Glomerular visceral epithelial cell (primary cell): ENCODE results near the gene FAM124B.
"Not testable (repeated sequence)": the region's sequence is repeated elsewhere in the genome, so short reads cannot be mapped to it uniquely, and the experiment has no call there.

ENCODE experiments used
- DNase-seq: peaks from one replicate; pipeline ENCODE4 v3.0.0-alpha.2; 2016; ENCODE audit errors: extremely low spot score

The FAM124B gene

DNA sequence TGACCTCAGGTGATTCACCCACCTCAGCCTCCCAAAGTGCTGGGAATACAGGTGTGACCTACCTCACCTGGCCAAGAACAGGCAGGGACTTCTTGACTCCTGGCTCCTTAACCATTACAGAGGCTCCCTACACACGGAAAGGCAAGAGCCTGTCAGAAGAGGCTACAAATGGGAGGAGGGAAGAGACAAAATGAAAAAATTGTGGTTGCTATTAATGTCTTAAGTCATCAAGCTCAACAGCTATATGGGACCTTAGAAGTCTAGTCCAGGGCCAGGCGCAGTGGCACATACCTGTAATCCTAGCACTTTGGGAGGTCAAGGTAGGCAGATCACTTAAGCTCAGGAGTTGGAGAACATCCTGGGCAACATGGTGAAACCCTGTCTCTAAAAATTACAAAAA, 11.5 kb upstream of the FAM124B start:
- DNase-seq, result no peak

GRCh38 chr2:224412141-224413015, 10.5 kb upstream of the FAM124B start:
- peak; percentile 64 for DNase-seq

- DNase-seq, result no peak
These were observed 9.1 kb upstream of the FAM124B start for GRCh38 chr2:224410946-224411561.

- DNase-seq, result no peak
These were observed 6.8 kb upstream of the FAM124B start for GRCh38 chr2:224408676-224409075.

DNA sequence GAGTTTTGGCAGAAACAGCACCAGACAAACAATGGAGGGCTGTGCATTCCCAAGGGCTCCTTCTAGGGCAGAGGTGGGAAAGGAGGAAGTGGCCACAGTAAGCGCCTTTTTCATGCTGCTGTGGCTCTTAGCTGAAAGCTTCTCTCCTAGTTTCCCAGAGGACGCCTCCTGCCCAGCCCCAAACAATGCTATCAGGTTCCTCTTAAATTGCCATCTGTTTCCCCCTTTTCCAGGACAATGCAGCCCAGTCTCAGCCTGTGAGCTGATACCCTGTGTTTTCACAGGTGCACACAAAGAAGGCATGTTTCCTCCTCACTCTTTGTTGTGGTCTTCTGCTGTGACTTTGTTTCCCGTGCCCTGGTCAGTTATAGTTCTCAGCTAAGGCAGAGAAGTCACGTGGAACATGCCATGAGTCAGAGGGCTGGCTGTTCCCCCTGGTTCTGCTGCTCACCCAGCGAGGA, 5.4 kb upstream of the FAM124B start:
- no peak for DNase-seq

DNA sequence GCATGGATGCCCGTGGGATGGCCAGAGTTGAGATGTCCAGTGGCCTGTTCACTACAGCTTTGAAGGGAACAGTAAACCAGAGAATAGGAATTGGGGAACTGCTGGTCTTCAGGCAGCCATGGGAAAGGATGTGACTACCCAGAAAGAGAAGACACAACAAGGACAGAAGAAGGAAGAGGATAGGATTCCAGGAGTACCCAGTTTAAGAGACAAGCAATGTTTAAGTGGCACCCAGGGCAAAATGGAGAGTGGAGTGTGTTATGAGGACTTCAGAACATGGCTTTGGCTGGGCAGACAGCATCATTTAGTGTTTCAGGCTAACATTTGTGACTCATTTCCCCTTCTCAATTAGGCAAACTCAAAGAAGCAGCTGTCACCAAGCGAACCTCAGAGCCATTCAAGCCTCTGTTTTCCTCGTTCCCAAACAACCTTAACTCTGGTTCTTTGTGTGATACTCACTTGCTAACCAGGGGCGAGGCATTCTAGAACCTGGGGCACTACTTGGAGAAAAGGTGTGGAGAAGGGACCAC, 4.0 kb upstream of the FAM124B start:
- no peak for DNase-seq

DNA sequence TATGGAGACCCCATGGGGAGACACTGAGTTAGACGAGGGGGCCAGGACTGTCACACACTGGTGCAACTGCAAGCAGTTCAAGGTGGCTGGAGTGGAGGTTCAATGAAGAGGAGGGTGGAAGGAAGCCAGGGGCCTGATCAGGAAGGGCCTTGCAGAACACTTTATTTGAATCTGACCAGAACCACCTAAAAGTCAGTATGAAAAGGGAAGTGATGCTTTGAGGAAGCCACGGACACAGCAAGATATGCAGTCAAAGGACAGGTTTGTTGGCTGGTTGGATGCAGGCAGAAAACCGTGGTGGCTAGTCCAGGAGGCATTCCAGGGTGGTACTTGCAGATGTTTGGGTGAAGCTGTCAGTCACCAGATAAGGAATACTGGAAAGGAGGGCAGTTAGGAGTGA, 3.5 kb upstream of the FAM124B start:
- no peak for DNase-seq

DNA sequence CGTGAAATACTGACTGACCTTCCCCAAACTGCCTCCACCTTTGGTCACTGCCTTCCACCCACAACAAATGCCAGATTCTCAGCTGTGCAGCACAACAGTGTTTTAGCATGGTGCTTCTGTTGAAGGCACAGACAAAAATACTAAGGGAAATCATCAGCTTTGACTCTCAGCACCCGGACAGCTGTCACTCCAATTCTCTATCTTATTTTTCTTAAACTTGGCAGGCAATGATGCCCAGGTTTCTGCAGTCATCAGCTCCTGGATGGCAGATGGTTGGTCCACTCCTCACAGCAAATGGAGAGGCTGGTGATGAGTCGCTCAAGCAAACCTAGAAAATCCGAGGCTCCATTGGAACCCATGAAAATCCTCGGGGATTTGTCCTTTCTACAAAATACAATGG, 2.9 kb upstream of the FAM124B start:
- no peak for DNase-seq

- DNase-seq, result no peak
These were observed 1.8 kb upstream of the FAM124B start for GRCh38 chr2:224403657-224404056.

- DNase-seq, result no peak
These were observed 848 bp downstream of the FAM124B start for GRCh38 chr2:224400886-224401632.

GRCh38 chr2:224400174-224400810, 1.6 kb downstream of the FAM124B start:
- DNase-seq, result no peak

GRCh38 chr2:224398289-224398688, 3.6 kb downstream of the FAM124B start:
- DNase-seq, result no peak

DNA sequence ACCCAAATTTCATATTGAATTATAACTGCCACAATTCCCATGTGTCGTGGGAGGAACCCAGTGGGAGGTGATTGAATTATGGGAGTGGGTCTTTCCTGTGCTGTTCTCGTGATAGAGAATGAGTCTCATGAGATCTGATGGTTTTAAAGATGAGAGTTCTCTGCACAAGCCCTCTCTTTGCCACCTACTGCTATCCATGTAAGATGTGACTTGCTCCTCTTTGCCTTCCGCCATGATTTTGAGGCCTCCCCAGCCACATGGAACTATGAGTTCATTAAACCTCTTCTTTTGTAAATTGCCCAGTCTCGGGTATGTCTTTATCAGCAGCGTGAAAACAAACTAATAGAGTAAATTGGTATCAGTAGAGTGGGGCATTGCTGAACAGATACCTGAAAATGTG, 4.8 kb downstream of the FAM124B start:
- not testable (repeated sequence) for DNase-seq

GRCh38 chr2:224395620-224396390, 6.1 kb downstream of the FAM124B start:
- peak; percentile 58 for DNase-seq

DNA sequence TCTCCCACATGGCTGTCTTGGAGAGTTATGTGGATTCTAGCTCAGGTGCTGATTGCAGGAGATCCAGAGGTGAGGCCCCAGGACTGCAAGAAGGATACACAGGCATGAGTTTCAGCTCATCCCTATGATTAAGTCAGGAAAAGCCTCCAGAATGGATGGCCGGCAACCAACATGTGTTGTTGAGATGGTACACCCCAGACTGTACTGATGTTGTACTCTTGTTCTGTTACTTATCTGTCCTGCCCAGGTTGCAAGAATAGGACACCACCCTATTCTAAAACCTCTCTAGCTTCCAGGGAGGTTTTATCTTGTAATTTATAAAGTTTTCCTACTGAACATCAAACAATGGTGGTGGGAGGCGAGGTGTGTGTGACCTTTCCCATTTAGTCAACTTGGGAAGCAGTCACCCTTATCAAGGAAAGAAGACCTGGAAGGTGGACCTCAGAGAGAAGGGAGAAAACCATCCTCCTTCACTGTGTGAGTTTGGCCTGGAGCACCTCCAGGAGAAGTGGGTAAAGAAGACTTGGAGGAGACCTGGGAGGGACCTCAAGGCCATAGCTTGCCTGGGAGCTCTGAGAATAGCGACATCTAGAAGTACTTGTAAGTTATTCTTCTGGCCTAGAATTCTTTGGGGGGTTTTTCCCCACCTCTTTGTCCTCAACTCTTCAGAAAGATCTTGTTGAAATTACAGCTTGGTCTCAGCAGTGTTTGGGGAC, 8.6 kb downstream of the FAM124B start:
- no peak for DNase-seq

- no peak for DNase-seq
These were observed 9.4 kb downstream of the FAM124B start for GRCh38 chr2:224392545-224392944.

DNA sequence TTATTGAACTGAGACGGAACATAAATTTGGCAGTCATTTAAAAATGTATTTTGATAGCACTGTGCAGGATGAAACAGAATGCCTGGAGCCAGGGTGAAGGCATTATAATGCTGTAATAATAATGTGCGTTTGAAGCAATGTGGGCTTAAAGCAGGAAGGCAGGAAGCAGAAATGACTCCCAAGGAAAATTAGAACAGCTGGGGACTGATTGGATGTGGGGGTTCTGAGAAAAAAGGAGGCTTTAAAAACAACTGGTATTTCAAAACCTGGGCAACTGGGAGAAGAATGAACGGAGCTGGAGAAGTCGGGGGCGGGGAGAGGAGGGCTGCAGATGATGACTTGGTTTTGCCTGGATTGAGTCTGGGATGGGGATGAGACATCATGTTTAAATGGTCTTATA, 12.6 kb downstream of the FAM124B start:
- DNase-seq, result no peak

DNA sequence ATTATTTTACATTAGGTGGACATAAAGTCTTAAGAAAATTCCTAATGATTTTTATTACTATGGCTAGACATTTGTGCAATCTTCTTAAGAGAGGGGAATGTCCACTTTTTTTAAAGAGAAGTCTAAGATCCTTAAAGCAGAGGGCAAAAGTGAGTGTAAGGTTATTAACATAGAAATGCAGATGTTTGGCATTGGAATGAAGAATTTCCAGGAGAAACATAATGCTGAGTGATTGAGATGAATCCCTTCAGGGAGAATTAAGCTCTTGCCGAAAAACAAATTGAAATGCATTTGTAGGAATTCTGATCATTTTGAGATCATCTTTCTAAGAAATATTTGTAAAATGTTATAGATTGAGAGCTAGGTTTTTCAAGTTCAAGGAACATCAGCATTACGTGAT, 15.0 kb downstream of the FAM124B start:
- no peak for DNase-seq

GRCh38 chr2:224382973-224383555, 18.8 kb downstream of the FAM124B start:
- no peak for DNase-seq

DNA sequence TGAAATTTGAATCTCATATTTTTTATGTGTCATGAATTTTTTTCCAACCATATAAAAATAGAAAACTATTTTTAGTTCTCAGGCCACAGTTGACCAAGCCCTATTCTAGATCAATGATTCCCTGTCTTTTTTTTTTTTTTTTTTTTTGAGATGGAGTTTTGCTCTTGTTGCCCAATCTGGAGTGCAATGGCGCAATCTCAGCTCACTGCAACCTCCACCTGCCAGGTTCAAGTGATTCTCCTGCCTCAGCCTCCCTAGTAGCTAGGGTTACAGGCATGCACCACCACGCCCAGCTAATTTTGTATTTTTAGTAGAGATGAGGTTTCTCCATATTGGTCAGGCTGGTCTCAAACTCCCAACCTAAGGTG, 19.6 kb downstream of the FAM124B start:
- not testable (repeated sequence) for DNase-seq
